ENCODE measurements around the gene DBP. TPM values are rescaled to one million over a fixed set of nuclear protein-coding genes. Genes with fewer than 3 reads are reported as not detected.

Gene DBP
- total and polyA plus RNA-seq, 10 donors = 11.4 to 29.5 (median 23.3) TPM

DNA sequence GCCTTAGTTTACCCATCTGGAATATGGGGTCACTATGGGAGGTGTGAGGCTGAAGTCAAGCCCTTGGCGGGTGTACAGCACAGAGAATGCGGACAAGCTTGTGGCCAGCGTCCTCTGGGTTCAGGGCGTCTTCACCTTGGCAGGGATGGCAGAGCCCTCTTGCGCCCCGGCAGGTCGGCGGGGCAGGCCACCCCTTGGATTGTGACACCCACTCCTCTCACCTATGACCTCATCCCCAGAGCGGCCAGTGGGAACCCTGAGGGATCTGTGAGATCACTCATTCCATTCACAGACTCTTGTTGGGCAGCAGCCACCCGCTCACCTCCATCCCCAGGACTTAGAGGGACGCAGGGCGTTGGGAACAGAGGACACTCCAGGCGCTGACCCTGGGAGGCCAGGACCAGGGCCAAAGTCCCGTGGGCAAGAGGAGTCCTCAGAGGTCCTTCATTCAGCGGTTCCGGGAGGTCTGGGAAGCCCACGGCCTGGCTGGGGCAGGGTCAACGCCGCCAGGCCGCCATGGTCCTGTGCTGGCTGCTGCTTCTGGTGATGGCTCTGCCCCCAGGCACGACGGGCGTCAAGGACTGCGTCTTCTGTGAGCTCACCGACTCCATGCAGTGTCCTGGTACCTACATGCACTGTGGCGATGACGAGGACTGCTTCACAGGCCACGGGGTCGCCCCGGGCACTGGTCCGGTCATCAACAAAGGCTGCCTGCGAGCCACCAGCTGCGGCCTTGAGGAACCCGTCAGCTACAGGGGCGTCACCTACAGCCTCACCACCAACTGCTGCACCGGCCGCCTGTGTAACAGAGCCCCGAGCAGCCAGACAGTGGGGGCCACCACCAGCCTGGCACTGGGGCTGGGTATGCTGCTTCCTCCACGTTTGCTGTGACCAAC, 30.5 kb downstream of the DBP start, which contains the start of gene SPACA4:
Gene SPACA4 (plus strand): TSS at position 280 of the 896 bp plus-strand sequence. CDS start 237 bp downstream, at position 517.
- Histone ChIP-seq H3K4me1 (peaks cover 0 to 10% (median 4%) of the 10 kb centered on the region in 6 donors), H3K9me3 (no peaks in the 10 kb centered on the region), H3K4me3 (no peak within 1 kb of the TSS), H3K27me3 (replicated peaks in 1 of 7) (no peaks in the 10 kb centered on the region), H3K27ac (no peak within 1 kb of the TSS), H3K36me3 (no peaks in the 10 kb centered on the region)
- 81 to 90% (median 87%) methylated on average over 27 to 39 of the region's 39 CpGs for WGBS, 5 donors
- TF ChIP-seq, protein P1, sequence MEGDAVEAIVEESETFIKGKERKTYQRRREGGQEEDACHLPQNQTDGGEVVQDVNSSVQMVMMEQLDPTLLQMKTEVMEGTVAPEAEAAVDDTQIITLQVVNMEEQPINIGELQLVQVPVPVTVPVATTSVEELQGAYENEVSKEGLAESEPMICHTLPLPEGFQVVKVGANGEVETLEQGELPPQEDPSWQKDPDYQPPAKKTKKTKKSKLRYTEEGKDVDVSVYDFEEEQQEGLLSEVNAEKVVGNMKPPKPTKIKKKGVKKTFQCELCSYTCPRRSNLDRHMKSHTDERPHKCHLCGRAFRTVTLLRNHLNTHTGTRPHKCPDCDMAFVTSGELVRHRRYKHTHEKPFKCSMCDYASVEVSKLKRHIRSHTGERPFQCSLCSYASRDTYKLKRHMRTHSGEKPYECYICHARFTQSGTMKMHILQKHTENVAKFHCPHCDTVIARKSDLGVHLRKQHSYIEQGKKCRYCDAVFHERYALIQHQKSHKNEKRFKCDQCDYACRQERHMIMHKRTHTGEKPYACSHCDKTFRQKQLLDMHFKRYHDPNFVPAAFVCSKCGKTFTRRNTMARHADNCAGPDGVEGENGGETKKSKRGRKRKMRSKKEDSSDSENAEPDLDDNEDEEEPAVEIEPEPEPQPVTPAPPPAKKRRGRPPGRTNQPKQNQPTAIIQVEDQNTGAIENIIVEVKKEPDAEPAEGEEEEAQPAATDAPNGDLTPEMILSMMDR (IDR thresholded peaks at IDR 0.05 in 8 of 11, conservative IDR thresholded peaks at IDR 0.05 in 3 of 11) = no peak
- TF ChIP-seq POLR2A (IDR thresholded peaks at IDR 0.05) (no peak), POLR2AphosphoS5 (IDR thresholded peaks at IDR 0.05) (no peak)
- intact Hi-C loops (cut with DNase I; ENCODE audit: low total_unique reads) = no loop called here
- DNase-seq = peak; percentile 69

DNA sequence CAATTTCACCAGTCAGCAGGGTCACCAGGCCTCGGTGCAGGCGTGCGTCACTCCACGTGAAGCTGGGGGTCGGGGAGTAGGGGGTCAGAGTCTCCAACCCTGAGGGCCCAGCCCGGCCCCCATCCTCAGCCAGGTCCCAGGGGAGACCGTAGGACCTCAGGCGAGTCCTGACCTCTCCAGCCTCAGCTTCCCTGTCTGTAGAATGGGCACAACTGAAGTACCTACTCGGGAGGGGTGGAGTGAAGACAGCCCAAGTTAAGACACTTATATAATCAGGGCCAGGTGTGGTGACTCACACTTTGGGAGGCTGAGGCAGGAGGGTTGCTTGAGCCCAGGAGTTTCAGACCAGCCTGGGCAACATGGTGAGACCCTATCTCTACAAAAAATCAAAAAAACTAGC, 33.3 kb downstream of the DBP start:
- Histone ChIP-seq H3K4me1 (peaks cover 0 to 5% (median 1%) of the 10 kb centered on the region in 6 donors), H3K27ac (no peak overlapping the region), H3K27me3 (replicated peaks in 1 of 7) (peaks cover 0 to 18% (median 0%) of the 10 kb centered on the region in 7 donors), H3K4me3 (no peak overlapping the region), H3K36me3 (no peaks in the 10 kb centered on the region), H3K9me3 (no peaks in the 10 kb centered on the region)
- intact Hi-C loops (cut with DNase I; ENCODE audit: low total_unique reads) = no loop called here
- TF ChIP-seq, protein P1 (IDR thresholded peaks at IDR 0.05 in 8 of 11, conservative IDR thresholded peaks at IDR 0.05 in 3 of 11) = no peak
- TF ChIP-seq POLR2A (IDR thresholded peaks at IDR 0.05) = no peak
- no peak for TF ChIP-seq POLR2AphosphoS5 (IDR thresholded peaks at IDR 0.05)
- WGBS, 5 donors = 88 to 97% (median 90%) methylated on average over 9 of the region's 9 CpGs
- DNase-seq = no peak

DNA sequence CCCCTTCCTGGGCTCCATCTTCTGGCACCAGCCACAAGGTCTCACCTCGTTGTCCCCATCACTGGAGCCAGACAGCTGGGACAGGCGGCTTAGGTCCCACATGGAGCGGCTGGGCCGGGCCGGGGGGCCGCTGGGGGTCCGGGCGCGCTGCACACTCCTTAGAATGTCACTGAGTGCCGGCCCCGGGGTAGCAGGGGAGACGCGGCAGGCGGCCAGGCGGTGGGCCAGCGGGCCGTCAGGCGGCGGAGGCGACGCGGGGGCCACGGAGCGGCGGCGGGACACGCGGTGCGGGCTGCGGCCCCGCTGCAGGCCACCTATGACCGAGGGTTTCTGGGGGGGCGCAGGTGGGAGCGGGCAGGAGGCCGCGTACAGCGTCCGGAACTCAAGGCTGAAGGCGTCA, 33.7 kb downstream of the DBP start:
- Histone ChIP-seq H3K27me3 (replicated peaks in 1 of 7) (peaks cover 0 to 22% (median 0%) of the 10 kb centered on the region in 7 donors), H3K36me3 (no peaks in the 10 kb centered on the region), H3K4me3 (no peak overlapping the region), H3K4me1 (peaks cover 0 to under 1% (median 0%) of the 10 kb centered on the region in 6 donors), H3K9me3 (no peaks in the 10 kb centered on the region), H3K27ac (no peak overlapping the region)
- 89 to 96% (median 93%) methylated on average over 31 to 39 of the region's 39 CpGs for WGBS, 5 donors
- DNase-seq = no peak
- no peak for TF ChIP-seq POLR2A (IDR thresholded peaks at IDR 0.05)
- no peak for TF ChIP-seq POLR2AphosphoS5 (IDR thresholded peaks at IDR 0.05)
- TF ChIP-seq, protein P1 (IDR thresholded peaks at IDR 0.05 in 8 of 11, conservative IDR thresholded peaks at IDR 0.05 in 3 of 11) = no peak
- intact Hi-C loops (cut with DNase I; ENCODE audit: low total_unique reads) = no loop called here

DNA sequence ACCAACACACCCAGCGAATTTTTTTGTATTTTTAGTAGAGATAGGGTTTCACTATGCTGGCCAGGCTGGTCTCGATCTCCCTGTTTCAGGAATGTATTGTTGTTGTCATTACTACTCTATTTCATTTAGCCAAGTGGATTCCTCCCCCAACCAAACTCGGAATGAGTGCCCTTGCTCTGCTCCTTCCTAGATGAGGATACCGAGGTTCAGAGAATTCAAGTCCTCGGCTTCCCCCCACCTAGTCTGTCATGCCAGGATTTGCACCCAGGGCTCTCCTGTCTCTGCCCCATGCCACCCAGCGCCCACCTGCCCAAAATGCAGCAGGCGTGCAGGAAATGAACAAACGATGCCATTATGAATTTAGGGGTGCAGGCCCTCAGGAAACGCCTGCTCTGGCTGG, 34.2 kb downstream of the DBP start:
- intact Hi-C loops (cut with DNase I; ENCODE audit: low total_unique reads) = no loop called here
- no peak overlapping the region for H3K4me3 ChIP-seq
- no peak for DNase-seq
- H3K27ac ChIP-seq = no peak overlapping the region
- no peaks in the 10 kb centered on the region for H3K9me3 ChIP-seq
- H3K4me1 ChIP-seq = no peaks in the 10 kb centered on the region
- 74 to 88% (median 80%) methylated on average over 9 of the region's 9 CpGs for WGBS, 5 donors
- TF ChIP-seq POLR2AphosphoS5 (IDR thresholded peaks at IDR 0.05) (no peak), POLR2A (IDR thresholded peaks at IDR 0.05) (no peak)
- TF ChIP-seq, protein P1 (IDR thresholded peaks at IDR 0.05 in 8 of 11, conservative IDR thresholded peaks at IDR 0.05 in 3 of 11) = no peak
- no peaks in the 10 kb centered on the region for H3K36me3 ChIP-seq
- peaks cover 0 to 27% (median 0%) of the 10 kb centered on the region in 7 donors for H3K27me3 ChIP-seq (replicated peaks in 1 of 7)

All from spleen (tissue), 11 donors.